Amygdala (tissue), 56 donors: Measurements from ENCODE around the gene YWHAG.
A peak's percentile ranks its signal among the peaks of the same experiment; 100 is the strongest.
"Not testable (repeated sequence)": the region's sequence is repeated elsewhere in the genome, so short reads cannot be mapped to it uniquely, and the experiment has no call there.

Source experiments
- DNase-seq, 56 donors: peaks; one replicate each; lab custom pipeline; 2025; lab: John Stamatoyannopoulos, UW

Gene YWHAG

DNA sequence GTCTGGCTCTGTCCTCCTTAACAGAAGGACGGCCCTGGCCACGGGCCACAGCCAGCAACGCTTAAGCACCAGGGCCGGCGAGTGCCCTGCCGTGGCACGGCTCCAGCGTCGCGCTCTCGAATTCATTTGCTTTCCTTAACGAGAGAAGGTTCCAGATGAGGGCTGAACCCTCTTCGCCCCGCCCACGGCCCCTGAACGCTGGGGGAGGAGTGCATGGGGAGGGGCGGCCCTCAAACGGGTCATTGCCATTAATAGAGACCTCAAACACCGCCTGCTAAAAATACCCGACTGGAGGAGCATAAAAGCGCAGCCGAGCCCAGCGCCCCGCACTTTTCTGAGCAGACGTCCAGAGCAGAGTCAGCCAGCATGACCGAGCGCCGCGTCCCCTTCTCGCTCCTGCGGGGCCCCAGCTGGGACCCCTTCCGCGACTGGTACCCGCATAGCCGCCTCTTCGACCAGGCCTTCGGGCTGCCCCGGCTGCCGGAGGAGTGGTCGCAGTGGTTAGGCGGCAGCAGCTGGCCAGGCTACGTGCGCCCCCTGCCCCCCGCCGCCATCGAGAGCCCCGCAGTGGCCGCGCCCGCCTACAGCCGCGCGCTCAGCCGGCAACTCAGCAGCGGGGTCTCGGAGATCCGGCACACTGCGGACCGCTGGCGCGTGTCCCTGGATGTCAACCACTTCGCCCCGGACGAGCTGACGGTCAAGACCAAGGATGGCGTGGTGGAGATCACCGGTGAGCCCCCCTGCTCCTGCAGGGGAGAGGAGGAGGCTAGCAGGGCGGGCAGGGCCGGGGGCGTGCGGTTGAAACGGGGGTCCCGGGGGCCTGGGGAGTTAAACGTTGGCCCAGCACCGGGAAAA, 56.2 kb downstream of the YWHAG start, which contains the start of gene HSPB1:
Gene HSPB1 (plus strand): TSS at position 327 of the 855 bp plus-strand sequence. CDS start 40 bp downstream, at position 367.
- peak in 54 of 56 donors; percentile 24 to 98 (median 68) for DNase-seq

DNA sequence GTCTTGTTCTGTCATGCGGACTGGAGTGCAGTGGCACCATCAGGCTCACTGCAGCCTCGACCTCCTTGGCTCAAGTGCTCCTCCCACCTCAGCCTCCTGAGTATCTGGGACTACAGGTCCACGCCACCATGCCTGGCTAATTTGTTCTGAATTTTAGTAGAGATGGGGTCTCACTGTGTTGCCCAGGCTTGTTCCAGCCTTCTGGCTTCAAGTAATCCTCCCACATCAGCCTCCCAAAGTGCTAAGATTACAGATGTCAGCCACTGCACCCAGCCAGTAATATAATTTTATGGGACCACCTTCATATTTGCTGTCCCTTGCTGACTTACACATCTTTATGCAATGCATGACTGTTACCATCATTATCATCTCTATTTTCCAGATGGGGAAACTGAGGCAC, 57.8 kb downstream of the YWHAG start:
- no peak for DNase-seq

- no peak for DNase-seq
Measured at GRCh38 chr7:76300166-76300731, 58.5 kb downstream of the YWHAG start.

DNA sequence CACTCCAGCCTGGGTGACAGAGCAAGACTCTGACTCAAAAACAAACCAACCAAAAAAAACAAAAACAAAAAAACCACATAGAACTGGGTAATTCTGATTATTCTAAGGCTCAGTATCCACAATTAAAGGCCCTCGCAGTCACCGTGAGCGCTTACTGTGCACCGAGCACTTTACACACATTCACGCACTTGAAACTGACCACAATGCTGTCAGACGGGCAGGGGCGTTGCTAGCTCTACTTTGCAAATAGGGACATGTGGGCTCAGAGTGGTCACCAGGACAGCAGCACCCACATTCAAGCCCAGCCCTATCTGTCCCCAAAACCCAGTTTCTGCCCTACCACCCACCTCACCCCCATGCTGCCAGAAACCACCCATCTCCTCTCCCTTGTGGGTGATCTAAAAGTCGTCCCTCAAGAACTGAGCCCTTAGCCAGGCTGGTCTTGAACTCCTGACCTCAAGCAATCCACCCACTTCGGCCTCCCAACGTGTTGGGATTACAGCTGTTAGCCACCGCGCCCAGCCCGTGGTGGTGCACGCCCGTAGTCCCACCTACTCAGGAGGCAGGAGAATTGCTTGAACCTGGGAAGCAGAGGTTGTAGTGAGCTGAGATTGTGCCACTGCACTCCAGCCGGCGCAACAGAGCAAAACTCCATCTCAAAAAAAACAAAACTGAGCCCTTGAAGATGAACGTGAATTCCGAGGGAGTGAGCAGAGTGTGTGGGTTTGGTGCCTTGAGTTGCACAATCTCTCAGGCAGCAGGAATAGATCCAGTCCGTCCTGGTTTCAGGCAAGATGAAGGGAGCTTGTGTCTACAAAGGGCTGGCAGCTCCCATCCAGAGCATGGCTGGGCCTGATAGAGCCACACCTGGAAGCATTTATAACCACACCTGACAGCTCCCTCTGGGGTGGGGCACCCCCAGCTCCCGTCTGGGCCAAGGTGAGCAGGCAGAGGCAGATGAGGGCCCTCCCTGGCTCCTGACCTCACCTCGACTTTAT, 61.7 kb downstream of the YWHAG start:
- DNase-seq: peak in 8 of 56 donors; percentile 7 to 47 (median 20)

- DNase-seq: peak; percentile 57 to 99 (median 93)
Measured at GRCh38 chr7:76294344-76295024, 64.3 kb downstream of the YWHAG start.

- no peak for DNase-seq
Measured at GRCh38 chr7:76293407-76293901, 65.3 kb downstream of the YWHAG start.

- not testable (repeated sequence) for DNase-seq
Measured at GRCh38 chr7:76292911-76293310, 65.9 kb downstream of the YWHAG start.

DNA sequence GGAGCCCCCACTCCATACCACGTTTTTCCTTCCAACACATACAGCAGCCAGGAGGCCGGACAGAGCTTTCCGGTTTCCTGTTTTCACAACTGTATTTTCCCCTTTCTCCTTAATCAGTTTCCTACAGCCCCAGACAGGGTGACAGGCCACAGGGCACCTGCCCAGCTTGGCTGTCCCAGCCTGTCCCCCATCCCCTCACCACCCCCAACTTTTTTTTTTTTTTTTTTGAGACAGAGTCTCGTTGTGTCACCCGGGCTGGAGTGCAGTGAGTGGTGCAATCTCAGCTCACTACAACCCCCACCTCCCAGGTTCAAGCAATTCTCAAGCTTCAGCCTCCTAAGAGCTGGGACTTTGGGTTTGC, 66.6 kb downstream of the YWHAG start:
- no peak for DNase-seq

- DNase-seq: peak; percentile 40 to 95 (median 82)
Measured at GRCh38 chr7:76291351-76292212, 67.2 kb downstream of the YWHAG start.

- not testable (repeated sequence) for DNase-seq
Measured at GRCh38 chr7:76290847-76291350, 67.9 kb downstream of the YWHAG start.

DNA sequence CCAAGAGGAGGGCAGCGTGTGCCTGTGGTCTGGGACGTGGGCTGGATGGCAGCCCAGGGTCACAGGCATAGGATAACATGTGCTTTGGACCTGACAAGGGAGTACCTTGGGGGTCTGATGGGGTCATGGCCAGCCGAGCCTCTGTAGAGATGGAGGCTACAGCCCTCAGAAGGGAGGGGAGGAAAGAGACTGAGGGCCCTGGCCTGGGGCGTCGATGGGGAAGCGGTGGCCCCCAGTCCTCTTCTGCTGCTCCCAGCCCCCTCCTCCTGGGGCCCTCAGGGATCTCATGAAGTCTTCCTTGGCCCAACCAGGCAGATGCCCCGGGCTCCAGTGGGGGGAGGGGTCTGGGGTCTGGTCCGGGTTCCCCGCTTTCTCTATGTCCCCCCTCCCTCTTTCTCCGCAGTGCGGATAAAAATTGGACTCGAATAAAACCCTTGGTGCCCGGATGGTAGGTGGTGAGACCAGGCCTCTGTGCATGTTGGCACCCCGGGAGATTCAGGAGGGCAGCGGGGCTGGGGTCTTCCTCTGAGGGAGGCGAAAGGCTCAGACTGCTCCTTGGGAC, 71.9 kb downstream of the YWHAG start:
- DNase-seq: no peak

DNA sequence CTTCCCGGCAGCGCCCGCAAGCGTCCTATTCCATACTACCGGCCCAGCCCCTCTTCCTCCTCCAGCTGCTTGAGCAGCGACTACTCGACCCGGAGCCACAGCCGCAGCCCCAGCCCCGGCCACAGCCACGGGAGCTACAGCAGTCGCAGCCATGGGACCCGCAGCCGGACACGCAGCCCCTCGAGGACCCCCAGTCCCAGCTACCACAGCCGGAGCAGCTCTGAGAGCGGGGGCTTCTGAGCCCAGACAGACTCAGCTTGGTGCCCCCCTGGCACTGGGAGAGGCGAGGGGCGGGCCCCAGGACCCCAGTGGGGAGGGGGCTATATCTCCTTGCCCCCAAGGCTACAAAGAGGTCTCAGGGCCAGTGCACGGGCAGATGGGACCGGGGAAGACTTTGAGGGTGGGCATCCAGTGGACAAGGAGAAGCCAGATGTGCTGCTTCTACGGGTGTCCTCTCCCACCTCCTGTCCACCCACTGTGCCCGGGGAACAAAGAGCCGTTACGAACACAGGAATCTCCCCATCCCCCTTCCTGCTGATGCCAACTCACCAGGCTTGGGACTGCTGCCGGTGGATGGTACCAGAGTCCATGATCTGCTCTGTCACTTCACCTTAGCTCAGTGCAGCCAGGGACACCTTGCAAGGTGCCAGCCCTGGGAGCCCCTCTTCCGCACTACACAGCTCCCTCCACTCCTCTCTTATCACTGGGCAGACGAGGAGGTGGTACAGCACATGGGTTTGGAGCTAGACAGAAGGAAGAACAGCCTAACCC, 73.0 kb downstream of the YWHAG start:
- no peak for DNase-seq

- no peak for DNase-seq
Measured at GRCh38 chr7:76283254-76284159, 75.3 kb downstream of the YWHAG start.

GRCh38 chr7:76282344-76283253, 76.2 kb downstream of the YWHAG start:
- no peak for DNase-seq

GRCh38 chr7:76281706-76282343, 77.0 kb downstream of the YWHAG start:
- DNase-seq: no peak
